ENCODE results near the gene ZNF41. TPM values are rescaled to one million over a fixed set of nuclear protein-coding genes. Genes with fewer than 3 reads are reported as not detected.

The ZNF41 gene
- polyA plus RNA-seq, 1 donor, result 15.4 TPM

DNA sequence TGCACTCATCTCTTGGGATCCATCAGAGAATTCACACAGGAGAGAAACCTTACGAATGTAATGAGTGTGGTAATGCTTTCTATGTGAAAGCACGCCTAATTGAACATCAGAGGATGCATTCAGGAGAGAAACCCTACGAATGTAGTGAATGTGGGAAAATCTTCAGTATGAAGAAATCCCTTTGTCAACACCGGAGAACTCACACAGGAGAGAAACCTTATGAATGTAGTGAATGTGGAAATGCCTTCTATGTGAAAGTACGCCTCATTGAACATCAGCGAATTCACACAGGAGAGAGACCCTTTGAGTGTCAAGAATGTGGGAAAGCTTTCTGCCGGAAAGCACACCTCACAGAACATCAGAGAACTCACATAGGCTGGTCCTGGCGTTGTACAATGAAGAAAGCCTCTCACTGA is 69.8 kb downstream of the ZNF41 start:
- DNase-seq, result no peak

Other genes starting within 250 kb of the ZNF41 start
- 1.6 TPM for gene ZNF157, start 112.6 kb downstream of the ZNF41 start, polyA plus RNA-seq (ENCODE audit: insufficient read length)
- 59.5 TPM for gene ARAF, start 78.0 kb upstream of the ZNF41 start, polyA plus RNA-seq (ENCODE audit: insufficient read length)
- 73.2 TPM for gene TIMP1, start 99.2 kb upstream of the ZNF41 start, polyA plus RNA-seq (ENCODE audit: insufficient read length)
- gene SYN1, start 136.6 kb upstream of the ZNF41 start, polyA plus RNA-seq (ENCODE audit: insufficient read length), result 6.5 TPM
- 0.85 TPM for gene CFP, start 146.7 kb upstream of the ZNF41 start, polyA plus RNA-seq (ENCODE audit: insufficient read length)
- gene ELK1, start 167.3 kb upstream of the ZNF41 start, polyA plus RNA-seq (ENCODE audit: insufficient read length), result 25.8 TPM
- gene UXT, start 176.0 kb upstream of the ZNF41 start, polyA plus RNA-seq (ENCODE audit: insufficient read length), result 105 TPM

Measured in left kidney (tissue), 2 donors.